ENCODE measurements around the gene FRMD3.

Gene FRMD3

GRCh38 chr9:83336706-83337105 is 201.5 kb downstream of the FRMD3 start:
- Mint-ChIP-seq H3K4me3 (no peak overlapping the region), H3K9me3 (no peaks in the 10 kb centered on the region), H3K4me1 (no peaks in the 10 kb centered on the region), H3K27ac (no peak overlapping the region), H3K36me3 (peaks cover 4% of the 10 kb centered on the region), H3K27me3 (no peaks in the 10 kb centered on the region)

- H3K36me3 Mint-ChIP-seq, result no peaks in the 10 kb centered on the region
- H3K27me3 Mint-ChIP-seq, result no peaks in the 10 kb centered on the region
- H3K4me1 Mint-ChIP-seq, result no peaks in the 10 kb centered on the region
- no peak overlapping the region for H3K27ac Mint-ChIP-seq
- H3K4me3 Mint-ChIP-seq, result no peak overlapping the region
- H3K9me3 Mint-ChIP-seq, result no peaks in the 10 kb centered on the region
Measured at GRCh38 chr9:83334320-83334719, 203.9 kb downstream of the FRMD3 start.

- H3K4me3 Mint-ChIP-seq, result no peak overlapping the region
- no peaks in the 10 kb centered on the region for H3K4me1 Mint-ChIP-seq
- no peaks in the 10 kb centered on the region for H3K27me3 Mint-ChIP-seq
- H3K27ac Mint-ChIP-seq, result no peak overlapping the region
- no peaks in the 10 kb centered on the region for H3K36me3 Mint-ChIP-seq
- H3K9me3 Mint-ChIP-seq, result no peaks in the 10 kb centered on the region
Measured at GRCh38 chr9:83330207-83331196, 207.7 kb downstream of the FRMD3 start.

GRCh38 chr9:83327750-83328622 is 210.2 kb downstream of the FRMD3 start:
- Mint-ChIP-seq H3K27ac (no peak overlapping the region), H3K9me3 (peaks cover 1% of the 10 kb centered on the region), H3K36me3 (no peaks in the 10 kb centered on the region), H3K4me1 (no peaks in the 10 kb centered on the region), H3K27me3 (no peaks in the 10 kb centered on the region), H3K4me3 (no peak overlapping the region)

- Mint-ChIP-seq H3K27ac (no peak overlapping the region), H3K27me3 (no peaks in the 10 kb centered on the region), H3K4me1 (no peaks in the 10 kb centered on the region), H3K36me3 (no peaks in the 10 kb centered on the region), H3K4me3 (no peak overlapping the region), H3K9me3 (peaks cover 7% of the 10 kb centered on the region)
Measured at GRCh38 chr9:83327323-83327722, 210.9 kb downstream of the FRMD3 start.

- Mint-ChIP-seq H3K27me3 (peaks cover 3% of the 10 kb centered on the region), H3K27ac (no peak overlapping the region), H3K9me3 (peaks cover 21% of the 10 kb centered on the region), H3K36me3 (peaks cover 6% of the 10 kb centered on the region), H3K4me3 (no peak overlapping the region), H3K4me1 (no peaks in the 10 kb centered on the region)
Measured at GRCh38 chr9:83323148-83323547, 215.1 kb downstream of the FRMD3 start.

GRCh38 chr9:83322438-83322837 is 215.8 kb downstream of the FRMD3 start:
- H3K4me3 Mint-ChIP-seq, result no peak overlapping the region
- peaks cover 6% of the 10 kb centered on the region for H3K36me3 Mint-ChIP-seq
- H3K27me3 Mint-ChIP-seq, result peaks cover 3% of the 10 kb centered on the region
- no peaks in the 10 kb centered on the region for H3K4me1 Mint-ChIP-seq
- H3K9me3 Mint-ChIP-seq, result peaks cover 21% of the 10 kb centered on the region
- H3K27ac Mint-ChIP-seq, result no peak overlapping the region

- Mint-ChIP-seq H3K27me3 (peaks cover 3% of the 10 kb centered on the region), H3K4me1 (no peaks in the 10 kb centered on the region), H3K4me3 (no peak overlapping the region), H3K36me3 (peaks cover 6% of the 10 kb centered on the region), H3K9me3 (peaks cover 14% of the 10 kb centered on the region), H3K27ac (no peak overlapping the region)
Measured at GRCh38 chr9:83317244-83317643, 221.0 kb downstream of the FRMD3 start.

- Mint-ChIP-seq H3K4me3 (no peak overlapping the region), H3K4me1 (no peaks in the 10 kb centered on the region), H3K27ac (no peak overlapping the region), H3K36me3 (peaks cover 6% of the 10 kb centered on the region), H3K27me3 (peaks cover 2% of the 10 kb centered on the region), H3K9me3 (peaks cover 5% of the 10 kb centered on the region)
Measured at GRCh38 chr9:83315649-83316048, 222.6 kb downstream of the FRMD3 start.

- Mint-ChIP-seq H3K9me3 (no peaks in the 10 kb centered on the region), H3K36me3 (peaks cover 9% of the 10 kb centered on the region), H3K27ac (no peak overlapping the region), H3K4me1 (no peaks in the 10 kb centered on the region), H3K4me3 (no peak overlapping the region), H3K27me3 (peaks cover 2% of the 10 kb centered on the region)
Measured at GRCh38 chr9:83313781-83314180, 224.4 kb downstream of the FRMD3 start.

GRCh38 chr9:83312537-83312936 is 225.7 kb downstream of the FRMD3 start:
- Mint-ChIP-seq H3K4me3 (no peak overlapping the region), H3K27me3 (no peaks in the 10 kb centered on the region), H3K27ac (no peak overlapping the region), H3K36me3 (peaks cover 8% of the 10 kb centered on the region), H3K9me3 (no peaks in the 10 kb centered on the region), H3K4me1 (no peaks in the 10 kb centered on the region)

- no peaks in the 10 kb centered on the region for H3K4me1 Mint-ChIP-seq
- no peaks in the 10 kb centered on the region for H3K9me3 Mint-ChIP-seq
- no peak overlapping the region for H3K4me3 Mint-ChIP-seq
- no peak overlapping the region for H3K27ac Mint-ChIP-seq
- no peaks in the 10 kb centered on the region for H3K27me3 Mint-ChIP-seq
- peaks cover 8% of the 10 kb centered on the region for H3K36me3 Mint-ChIP-seq
Measured at GRCh38 chr9:83307066-83307724, 231.0 kb downstream of the FRMD3 start.

- Mint-ChIP-seq H3K36me3 (no peaks in the 10 kb centered on the region), H3K4me3 (no peak overlapping the region), H3K4me1 (no peaks in the 10 kb centered on the region), H3K9me3 (no peaks in the 10 kb centered on the region), H3K27me3 (no peaks in the 10 kb centered on the region), H3K27ac (no peak overlapping the region)
Measured at GRCh38 chr9:83304686-83305085, 233.5 kb downstream of the FRMD3 start.

GRCh38 chr9:83299571-83299970 is 238.6 kb downstream of the FRMD3 start:
- no peaks in the 10 kb centered on the region for H3K9me3 Mint-ChIP-seq
- H3K4me3 Mint-ChIP-seq, result no peak overlapping the region
- H3K27me3 Mint-ChIP-seq, result no peaks in the 10 kb centered on the region
- H3K27ac Mint-ChIP-seq, result no peak overlapping the region
- no peaks in the 10 kb centered on the region for H3K4me1 Mint-ChIP-seq
- peaks cover 2% of the 10 kb centered on the region for H3K36me3 Mint-ChIP-seq

GRCh38 chr9:83299094-83299493 is 239.1 kb downstream of the FRMD3 start:
- no peaks in the 10 kb centered on the region for H3K4me1 Mint-ChIP-seq
- H3K9me3 Mint-ChIP-seq, result no peaks in the 10 kb centered on the region
- no peaks in the 10 kb centered on the region for H3K27me3 Mint-ChIP-seq
- no peak overlapping the region for H3K4me3 Mint-ChIP-seq
- H3K36me3 Mint-ChIP-seq, result peaks cover 2% of the 10 kb centered on the region
- H3K27ac Mint-ChIP-seq, result no peak overlapping the region

Measured in activated naive CD4-positive, alpha-beta T cell treated with anti-CD3 and anti-CD28 coated beads, Interleukin-2, amount 50 U/mL, for 24 hours (primary cell).